CMK (cell line): Measurements from ENCODE around the gene G6PC1.
"Not testable (repeated sequence)": the region's sequence is repeated elsewhere in the genome, so short reads cannot be mapped to it uniquely, and the experiment has no call there.

Source experiments
- DNase-seq: peaks from one replicate; pipeline ENCODE4 v3.0.0-alpha.2; 2010; ENCODE audit warnings: low read depth

The G6PC1 gene

DNA sequence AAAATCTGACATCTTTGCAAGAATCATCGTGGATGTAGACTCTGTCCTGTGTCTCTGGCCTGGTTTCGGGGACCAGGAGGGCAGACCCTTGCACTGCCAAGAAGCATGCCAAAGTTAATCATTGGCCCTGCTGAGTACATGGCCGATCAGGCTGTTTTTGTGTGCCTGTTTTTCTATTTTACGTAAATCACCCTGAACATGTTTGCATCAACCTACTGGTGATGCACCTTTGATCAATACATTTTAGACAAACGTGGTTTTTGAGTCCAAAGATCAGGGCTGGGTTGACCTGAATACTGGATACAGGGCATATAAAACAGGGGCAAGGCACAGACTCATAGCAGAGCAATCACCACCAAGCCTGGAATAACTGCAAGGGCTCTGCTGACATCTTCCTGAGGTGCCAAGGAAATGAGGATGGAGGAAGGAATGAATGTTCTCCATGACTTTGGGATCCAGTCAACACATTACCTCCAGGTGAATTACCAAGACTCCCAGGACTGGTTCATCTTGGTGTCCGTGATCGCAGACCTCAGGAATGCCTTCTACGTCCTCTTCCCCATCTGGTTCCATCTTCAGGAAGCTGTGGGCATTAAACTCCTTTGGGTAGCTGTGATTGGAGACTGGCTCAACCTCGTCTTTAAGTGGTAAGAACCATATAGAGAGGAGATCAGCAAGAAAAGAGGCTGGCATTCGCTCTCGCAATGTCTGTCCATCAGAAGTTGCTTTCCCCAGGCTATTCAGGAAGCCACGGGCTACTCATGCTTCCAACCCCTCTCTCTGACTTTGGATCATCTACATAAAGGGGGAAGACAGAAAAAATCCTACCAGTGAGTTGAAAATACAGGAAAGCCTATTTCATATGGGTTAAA is at the start of gene G6PC1:
Gene G6PC1, plus strand, starts transcription at position 340 of the 872 bp plus-strand sequence. Its CDS starts 78 bp downstream, at position 418.
- DNase-seq, result no peak

DNA sequence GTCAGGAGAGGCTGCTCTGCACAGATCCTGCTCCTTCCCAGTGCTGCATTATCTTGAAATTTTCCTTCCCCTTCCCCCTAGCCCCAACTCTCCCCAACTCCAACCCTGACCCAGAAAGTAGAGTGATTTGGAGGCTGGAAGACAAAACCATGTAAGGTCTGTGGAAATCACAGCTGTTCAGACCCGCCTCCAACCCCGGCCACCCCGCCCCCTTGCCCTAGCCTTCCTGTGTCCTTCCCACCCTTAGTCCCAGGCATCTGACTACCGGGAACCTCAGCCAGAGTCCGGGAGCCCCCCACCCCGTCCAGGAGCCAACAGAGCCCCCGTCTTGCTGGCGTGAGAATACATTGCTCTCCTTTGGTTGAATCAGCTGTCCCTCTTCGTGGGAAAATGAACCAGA is 49.6 kb upstream of the G6PC1 start, which contains the start of gene AOC3:
Gene AOC3, plus strand, starts transcription at position 246 of the 400 bp plus-strand sequence. Its CDS starts 145 bp downstream, at position 391.
- no peak for DNase-seq

DNA sequence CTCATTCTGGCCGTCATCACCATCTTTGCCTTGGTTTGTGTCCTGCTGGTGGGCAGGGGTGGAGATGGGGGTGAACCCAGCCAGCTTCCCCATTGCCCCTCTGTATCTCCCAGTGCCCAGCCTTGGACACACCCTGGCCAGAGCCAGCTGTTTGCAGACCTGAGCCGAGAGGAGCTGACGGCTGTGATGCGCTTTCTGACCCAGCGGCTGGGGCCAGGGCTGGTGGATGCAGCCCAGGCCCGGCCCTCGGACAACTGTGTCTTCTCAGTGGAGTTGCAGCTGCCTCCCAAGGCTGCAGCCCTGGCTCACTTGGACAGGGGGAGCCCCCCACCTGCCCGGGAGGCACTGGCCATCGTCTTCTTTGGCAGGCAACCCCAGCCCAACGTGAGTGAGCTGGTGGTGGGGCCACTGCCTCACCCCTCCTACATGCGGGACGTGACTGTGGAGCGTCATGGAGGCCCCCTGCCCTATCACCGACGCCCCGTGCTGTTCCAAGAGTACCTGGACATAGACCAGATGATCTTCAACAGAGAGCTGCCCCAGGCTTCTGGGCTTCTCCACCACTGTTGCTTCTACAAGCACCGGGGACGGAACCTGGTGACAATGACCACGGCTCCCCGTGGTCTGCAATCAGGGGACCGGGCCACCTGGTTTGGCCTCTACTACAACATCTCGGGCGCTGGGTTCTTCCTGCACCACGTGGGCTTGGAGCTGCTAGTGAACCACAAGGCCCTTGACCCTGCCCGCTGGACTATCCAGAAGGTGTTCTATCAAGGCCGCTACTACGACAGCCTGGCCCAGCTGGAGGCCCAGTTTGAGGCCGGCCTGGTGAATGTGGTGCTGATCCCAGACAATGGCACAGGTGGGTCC is 49.0 kb upstream of the G6PC1 start:
- not testable (repeated sequence) for DNase-seq

DNA sequence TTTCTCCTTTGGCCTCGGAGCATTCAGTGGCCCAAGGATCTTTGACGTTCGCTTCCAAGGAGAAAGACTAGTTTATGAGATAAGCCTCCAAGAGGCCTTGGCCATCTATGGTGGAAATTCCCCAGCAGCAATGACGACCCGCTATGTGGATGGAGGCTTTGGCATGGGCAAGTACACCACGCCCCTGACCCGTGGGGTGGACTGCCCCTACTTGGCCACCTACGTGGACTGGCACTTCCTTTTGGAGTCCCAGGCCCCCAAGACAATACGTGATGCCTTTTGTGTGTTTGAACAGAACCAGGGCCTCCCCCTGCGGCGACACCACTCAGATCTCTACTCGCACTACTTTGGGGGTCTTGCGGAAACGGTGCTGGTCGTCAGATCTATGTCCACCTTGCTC is 48.2 kb upstream of the G6PC1 start:
- DNase-seq, result no peak

DNA sequence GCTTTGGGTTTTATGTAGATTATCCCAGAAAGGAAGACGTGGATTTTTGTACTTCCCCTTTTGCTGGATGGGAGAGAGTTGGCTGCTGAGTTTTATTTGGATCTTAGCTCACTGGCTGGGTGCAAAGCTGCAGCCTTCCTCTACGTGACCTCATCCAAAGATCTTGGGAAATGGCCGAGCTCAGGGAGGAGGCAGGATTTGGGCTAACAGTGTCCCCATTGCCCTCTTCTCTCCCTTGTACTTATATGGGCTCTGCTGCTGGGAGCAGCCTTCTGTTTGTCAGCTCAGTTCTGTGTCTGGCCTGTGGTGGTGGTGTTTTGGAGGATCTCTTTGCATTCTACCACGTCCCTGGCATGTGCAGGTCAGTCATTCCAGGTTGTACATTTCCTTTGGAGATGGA is 47.6 kb upstream of the G6PC1 start:
- no peak for DNase-seq

DNA sequence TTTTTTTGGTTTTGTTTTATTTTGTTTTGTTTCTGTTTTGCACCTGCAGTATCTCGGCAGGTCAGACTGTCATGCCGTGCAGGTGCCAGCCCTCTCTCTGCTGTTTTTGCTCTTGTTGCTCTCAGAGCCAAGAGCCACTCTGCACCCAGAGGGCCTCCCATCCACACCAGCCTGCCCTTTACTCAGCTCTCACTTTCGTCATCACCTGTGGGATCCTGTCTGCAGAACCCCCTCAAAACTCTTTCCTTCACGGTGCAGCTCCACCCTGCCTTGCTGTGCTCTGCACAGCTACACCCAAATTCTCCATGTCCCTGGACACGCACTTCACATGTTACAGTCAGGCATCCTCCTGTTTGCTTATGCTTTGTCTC is 47.0 kb upstream of the G6PC1 start:
- DNase-seq, result no peak

DNA sequence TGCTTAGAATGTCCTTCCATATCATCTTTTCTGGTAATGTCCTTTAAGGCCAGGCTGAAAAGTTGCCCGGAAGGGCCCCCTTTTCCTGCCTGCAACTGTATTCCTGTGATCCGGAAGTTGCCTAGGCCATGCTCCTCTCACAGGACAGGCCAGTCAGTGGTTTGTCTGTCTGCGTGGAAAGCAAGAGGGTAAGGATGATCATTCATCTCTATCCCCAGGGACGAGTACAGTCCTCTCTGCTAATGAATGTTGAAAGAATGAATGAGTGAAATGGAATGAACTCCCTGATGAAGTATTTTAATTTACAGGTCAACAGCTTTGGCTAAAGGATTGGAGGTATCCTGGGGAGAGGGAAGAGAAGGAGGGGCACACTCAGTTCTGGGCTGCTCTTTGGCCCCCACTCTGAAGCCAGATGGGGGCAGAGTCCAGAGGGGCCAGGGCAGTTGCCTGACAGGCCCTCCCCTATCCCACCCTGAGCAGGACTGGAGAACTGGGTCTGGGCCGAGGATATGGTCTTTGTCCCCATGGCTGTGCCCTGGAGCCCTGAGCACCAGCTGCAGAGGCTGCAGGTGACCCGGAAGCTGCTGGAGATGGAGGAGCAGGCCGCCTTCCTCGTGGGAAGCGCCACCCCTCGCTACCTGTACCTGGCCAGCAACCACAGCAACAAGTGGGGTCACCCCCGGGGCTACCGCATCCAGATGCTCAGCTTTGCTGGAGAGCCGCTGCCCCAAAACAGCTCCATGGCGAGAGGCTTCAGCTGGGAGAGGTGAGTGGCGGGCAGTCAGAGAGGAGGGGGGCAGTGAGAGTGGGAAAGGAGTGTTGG is 46.4 kb upstream of the G6PC1 start:
- no peak for DNase-seq

DNA sequence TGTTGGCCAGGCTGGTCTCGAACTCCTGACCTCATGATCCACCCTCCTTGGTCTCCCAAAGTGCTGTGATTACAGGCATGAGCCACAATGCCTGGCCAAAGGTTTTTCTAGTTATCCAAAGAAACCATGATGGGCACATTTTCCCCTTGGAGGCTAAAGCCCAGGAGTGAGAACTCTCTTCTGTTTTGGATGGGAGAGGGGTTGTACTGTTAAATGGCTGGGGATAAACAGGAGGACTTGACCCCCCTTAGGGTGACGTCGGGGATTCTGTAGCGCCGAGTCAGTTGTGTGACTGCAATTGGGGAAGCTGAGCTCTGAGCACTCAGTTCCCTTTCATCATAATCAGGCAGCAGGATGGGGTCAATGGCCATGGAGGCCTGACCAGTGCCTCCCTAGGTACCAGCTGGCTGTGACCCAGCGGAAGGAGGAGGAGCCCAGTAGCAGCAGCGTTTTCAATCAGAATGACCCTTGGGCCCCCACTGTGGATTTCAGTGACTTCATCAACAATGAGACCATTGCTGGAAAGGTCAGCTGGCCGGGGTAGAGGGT is 45.5 kb upstream of the G6PC1 start:
- DNase-seq, result no peak

DNA sequence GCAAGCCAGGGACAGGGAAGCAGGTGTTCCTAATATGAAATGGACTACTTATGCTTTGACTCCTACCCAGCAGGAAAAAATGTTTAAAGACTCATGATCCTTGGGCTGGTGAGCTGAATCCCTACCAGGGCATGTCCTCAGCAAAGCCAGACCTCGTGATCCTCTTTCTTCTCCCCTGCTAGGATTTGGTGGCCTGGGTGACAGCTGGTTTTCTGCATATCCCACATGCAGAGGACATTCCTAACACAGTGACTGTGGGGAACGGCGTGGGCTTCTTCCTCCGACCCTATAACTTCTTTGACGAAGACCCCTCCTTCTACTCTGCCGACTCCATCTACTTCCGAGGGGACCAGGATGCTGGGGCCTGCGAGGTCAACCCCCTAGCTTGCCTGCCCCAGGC is 44.5 kb upstream of the G6PC1 start:
- DNase-seq, result not testable (repeated sequence)

DNA sequence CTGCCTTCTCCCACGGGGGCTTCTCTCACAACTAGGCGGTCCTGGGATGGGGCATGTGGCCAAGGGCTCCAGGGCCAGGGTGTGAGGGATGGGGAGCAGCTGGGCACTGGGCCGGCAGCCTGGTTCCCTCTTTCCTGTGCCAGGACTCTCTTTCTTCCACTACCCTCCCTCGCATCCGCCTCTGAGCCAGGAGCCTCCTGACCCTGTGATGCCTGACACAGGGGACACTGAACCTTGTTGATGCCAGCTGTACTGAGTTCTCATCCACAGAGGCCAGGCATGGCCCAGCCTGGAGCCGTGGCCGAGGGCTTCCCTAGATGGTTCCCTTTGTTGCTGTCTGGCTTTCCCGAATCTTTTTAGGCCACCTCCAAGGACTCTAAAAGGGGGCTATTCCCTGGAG is 44.1 kb upstream of the G6PC1 start:
- not testable (repeated sequence) for DNase-seq

DNA sequence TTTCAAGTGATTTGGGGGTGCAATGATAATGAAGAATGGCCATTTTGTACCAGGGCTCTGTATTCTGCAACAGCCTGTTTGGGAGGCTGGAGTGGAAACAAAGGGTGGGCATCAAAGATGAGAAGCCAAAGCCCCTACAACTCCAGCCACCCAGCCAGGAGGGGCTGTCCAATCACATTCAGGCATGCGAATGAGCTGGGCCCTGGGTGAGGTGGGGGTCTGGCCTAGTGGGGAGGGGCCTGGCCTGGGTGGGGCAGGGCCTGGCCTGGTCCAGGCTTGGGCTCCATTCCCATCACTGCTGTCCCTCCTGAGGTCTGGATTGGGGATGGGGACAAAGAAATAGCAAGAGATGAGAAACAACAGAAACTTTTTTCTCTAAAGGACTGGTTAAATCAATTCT is 43.2 kb upstream of the G6PC1 start:
- no peak for DNase-seq

DNA sequence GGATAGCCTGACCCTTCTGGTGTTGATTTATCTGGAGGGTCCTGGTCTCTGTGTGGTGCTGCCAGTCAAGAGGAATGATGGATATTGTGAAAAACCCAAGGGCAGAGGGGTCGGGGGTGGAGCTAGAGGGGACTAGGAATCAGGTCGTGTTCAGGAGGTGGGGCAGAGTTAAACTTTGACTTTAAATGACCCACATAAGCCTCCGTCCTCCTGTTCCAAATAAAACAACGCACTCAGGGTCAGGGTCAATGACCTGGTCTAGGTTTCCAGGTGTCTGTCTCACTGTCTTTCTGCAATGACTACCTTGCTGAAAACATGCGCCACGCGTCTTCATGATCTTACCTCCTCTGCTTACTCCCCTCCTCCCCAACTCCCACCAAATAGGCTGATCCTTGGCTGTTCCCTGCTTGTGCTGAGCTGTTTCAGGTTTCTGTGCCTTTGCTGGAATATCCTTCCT is 34.9 kb upstream of the G6PC1 start:
- no peak for DNase-seq

DNA sequence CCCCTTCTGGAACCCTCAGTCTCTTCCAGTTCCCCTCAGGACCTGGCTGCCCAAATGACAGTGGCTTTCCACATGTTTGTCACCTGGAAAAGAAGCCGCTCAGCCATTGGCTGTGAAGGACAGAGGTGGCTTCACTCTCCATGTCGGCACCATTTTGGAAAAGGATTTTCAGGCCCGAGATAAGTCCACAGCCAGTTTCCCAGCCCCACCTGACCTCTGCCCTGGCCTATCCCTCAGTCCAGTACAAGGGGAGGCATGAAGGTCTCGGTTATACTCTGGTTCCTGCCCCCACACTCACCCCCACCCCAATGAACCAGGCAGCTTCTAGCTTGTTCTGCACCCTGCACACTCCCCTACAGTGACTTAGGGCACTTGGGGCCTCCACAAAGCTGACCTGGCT is 34.4 kb upstream of the G6PC1 start:
- DNase-seq, result no peak

DNA sequence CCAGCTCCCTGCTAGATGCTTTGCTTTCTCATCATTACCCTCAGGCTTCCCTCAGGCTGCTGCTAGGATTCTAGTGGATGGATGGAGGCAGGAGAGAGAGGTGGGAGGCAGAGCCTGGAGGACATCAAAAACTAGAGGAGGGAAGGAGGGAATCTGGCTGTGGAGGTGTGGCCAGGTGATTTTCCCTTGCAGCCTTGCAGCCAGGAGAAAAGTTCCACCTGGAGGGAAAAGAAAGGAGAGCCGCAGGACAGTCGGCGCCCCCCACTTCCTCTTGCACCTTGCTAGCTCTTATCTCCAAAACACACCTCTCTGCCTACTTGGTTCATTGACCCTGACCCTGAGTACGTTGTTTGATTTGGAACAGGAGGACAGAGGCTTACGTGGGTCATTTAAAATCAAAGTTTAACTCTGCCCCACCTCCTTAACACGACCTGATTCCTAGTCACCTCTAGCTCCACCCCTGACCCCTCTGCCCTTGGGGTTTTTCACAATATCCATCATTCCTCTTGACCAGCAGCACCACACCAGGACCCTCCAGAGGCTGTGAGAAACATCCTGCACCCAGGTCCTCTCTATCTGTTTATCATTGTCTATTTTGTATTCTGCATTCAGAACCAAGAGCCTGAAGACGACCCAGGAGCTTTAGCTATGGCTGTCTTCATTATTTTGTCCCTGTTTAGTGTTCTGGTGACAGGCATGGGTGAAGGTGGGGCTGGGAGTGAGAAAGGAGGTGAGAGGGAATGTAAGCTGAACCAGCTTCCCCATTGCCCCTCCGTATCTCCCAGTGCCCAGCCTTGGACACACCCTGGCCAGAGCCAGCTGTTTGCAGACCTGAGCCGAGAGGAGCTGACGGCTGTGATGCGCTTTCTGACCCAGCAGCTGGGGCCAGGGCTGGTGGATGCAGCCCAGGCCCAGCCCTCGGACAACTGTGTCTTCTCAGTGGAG is 33.7 kb upstream of the G6PC1 start:
- no peak for DNase-seq

DNA sequence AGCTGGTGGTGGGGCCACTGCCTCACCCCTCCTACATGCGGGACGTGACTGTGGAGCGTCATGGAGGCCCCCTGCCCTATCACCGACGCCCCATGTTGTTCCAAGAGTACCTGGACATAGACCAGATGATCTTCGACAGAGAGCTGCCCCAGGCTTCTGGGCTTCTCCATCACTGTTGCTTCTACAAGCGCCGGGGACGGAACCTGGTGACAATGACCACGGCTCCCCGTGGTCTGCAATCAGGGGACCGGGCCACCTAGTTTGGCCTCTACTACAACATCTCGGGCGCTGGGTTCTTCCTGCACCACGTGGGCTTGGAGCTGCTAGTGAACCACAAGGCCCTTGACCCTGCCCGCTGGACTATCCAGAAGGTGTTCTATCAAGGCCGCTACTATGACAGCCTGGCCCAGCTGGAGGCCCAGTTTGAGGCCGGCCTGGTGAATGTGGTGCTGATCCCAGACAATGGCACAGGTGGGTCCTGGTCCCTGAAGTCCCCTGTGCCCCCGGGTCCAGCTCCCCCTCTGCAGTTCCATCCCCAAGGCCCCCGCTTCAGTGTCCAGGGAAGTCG is 32.8 kb upstream of the G6PC1 start:
- not testable (repeated sequence) for DNase-seq

DNA sequence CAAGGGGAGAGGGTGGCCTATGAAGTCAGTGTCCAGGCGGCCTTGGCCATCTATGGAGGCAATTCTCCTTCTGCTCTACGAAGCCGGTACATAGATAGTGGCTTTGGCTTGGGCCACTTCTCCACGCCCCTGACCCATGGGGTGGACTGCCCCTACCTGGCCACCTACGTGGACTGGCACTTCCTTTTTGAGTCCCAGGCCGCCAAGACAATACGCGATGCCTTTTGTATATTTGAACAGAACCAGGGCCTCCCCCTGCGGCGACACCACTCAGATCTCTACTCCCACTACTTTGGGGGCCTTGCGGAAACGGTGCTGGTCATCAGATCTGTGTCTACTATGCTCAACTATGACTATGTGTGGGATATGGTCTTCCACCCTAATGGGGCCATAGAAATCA is 32.3 kb upstream of the G6PC1 start:
- DNase-seq, result no peak

DNA sequence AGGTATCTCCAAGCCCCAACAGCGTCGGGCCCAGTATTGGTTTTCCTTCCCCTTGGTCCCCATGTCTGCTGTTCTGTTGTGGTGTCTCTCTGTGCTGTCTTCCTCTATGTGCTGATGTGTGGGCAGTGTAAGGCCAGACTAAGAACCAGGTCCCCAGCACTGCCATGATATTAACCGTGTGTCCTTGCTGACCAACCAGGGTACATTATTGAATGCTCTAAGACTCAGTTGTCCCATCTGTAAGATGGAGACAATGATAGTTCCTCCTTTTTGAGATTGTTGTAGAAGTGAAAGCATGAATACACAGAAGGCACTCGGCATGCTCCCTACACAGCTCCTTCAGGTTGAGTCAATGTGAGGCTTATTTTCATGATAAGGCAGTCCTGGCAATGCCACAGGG is 29.0 kb upstream of the G6PC1 start:
- DNase-seq, result no peak

DNA sequence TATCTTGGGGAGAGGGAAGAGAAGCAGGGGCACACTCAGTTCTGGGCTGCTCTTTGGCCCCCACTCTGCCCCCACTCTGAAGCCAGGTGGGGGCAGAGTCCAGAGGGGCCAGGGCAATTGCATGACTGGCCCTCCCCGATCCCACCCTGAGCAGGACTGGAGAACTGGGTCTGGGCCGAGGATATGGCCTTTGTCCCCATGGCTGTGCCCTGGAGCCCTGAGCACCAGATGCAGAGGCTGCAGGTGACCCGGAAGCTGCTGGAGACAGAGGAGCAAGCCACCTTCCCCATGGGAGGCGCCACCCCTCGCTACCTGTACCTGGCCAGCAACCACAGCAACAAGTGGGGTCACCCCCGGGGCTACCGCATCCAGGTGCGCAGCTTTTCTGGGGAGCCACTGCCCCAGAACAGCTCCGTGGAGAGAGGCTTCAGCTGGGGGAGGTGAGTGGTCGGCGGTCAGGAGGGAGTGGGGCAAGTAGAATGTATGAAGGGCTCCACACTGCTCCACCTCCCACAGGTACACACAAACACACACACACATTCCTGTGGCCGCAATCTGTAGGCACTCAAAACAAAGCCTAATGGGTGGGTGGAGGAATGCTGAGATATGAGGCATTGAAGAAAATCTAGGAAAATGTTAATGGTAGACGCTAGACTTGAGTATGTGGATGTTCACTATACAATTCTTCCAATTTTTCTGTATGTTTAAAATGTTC is 28.2 kb upstream of the G6PC1 start:
- no peak for DNase-seq

DNA sequence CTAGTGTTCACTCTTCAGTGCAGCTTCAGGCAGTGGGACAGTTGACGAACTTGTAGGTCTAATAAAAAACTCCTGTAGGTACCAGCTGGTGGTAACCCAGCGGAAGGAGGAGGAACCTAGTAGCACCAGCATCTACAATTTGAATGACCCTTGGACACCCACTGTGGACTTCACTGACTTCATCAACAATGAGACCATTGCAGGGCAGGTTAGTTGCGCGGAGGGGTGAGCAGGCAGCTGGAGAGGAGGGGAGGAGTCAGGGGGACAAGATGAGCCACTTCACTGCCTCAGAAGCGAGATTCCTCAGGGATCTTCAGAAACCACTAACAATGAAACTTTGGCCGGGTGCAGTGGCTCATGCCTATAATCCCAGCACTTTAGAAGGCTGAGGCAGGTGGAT is 27.3 kb upstream of the G6PC1 start:
- DNase-seq, result no peak
